ENCODE data around the gene SMPDL3A.

DNA sequence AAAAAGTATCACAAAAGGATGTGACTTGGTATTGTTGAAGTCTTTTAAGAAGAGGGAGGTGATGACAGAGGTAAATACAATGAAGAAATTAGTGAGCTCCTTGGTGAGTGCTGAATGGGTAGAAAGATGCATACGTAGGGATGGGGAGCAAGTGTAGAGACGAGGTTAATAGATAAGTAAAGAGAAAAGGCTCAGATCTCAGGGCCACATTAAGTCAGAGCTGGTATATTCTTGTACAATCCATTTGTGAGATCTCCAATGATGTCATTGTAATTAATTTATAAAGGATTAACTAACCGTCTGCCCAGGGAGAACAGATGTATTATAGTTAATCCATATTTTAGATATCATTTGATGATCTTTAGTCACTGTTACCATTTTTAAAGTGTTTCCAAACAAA is 43.4 kb downstream of the SMPDL3A start:
- no peak for TF ChIP-seq IRF2 (CRISPR knock-in tag; IDR thresholded peaks at IDR 0.05)
- TF ChIP-seq, protein P1, sequence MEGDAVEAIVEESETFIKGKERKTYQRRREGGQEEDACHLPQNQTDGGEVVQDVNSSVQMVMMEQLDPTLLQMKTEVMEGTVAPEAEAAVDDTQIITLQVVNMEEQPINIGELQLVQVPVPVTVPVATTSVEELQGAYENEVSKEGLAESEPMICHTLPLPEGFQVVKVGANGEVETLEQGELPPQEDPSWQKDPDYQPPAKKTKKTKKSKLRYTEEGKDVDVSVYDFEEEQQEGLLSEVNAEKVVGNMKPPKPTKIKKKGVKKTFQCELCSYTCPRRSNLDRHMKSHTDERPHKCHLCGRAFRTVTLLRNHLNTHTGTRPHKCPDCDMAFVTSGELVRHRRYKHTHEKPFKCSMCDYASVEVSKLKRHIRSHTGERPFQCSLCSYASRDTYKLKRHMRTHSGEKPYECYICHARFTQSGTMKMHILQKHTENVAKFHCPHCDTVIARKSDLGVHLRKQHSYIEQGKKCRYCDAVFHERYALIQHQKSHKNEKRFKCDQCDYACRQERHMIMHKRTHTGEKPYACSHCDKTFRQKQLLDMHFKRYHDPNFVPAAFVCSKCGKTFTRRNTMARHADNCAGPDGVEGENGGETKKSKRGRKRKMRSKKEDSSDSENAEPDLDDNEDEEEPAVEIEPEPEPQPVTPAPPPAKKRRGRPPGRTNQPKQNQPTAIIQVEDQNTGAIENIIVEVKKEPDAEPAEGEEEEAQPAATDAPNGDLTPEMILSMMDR (CRISPR knock-in tag; IDR thresholded peaks at IDR 0.05) = no peak
- TF ChIP-seq ZSCAN29 (CRISPR knock-in tag; conservative IDR thresholded peaks at IDR 0.05) = no peak
- TF ChIP-seq MLLT10 (CRISPR knock-in tag; IDR thresholded peaks at IDR 0.05) = no peak
- TF ChIP-seq ATRX (CRISPR knock-in tag; IDR thresholded peaks at IDR 0.05; ENCODE audit: borderline replicate concordance) = no peak
- TF ChIP-seq, protein P2, sequence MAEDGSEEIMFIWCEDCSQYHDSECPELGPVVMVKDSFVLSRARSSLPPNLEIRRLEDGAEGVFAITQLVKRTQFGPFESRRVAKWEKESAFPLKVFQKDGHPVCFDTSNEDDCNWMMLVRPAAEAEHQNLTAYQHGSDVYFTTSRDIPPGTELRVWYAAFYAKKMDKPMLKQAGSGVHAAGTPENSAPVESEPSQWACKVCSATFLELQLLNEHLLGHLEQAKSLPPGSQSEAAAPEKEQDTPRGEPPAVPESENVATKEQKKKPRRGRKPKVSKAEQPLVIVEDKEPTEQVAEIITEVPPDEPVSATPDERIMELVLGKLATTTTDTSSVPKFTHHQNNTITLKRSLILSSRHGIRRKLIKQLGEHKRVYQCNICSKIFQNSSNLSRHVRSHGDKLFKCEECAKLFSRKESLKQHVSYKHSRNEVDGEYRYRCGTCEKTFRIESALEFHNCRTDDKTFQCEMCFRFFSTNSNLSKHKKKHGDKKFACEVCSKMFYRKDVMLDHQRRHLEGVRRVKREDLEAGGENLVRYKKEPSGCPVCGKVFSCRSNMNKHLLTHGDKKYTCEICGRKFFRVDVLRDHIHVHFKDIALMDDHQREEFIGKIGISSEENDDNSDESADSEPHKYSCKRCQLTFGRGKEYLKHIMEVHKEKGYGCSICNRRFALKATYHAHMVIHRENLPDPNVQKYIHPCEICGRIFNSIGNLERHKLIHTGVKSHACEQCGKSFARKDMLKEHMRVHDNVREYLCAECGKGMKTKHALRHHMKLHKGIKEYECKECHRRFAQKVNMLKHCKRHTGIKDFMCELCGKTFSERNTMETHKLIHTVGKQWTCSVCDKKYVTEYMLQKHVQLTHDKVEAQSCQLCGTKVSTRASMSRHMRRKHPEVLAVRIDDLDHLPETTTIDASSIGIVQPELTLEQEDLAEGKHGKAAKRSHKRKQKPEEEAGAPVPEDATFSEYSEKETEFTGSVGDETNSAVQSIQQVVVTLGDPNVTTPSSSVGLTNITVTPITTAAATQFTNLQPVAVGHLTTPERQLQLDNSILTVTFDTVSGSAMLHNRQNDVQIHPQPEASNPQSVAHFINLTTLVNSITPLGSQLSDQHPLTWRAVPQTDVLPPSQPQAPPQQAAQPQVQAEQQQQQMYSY (CRISPR knock-in tag; IDR thresholded peaks at IDR 0.05) = no peak
- TF ChIP-seq RFX5 (IDR thresholded peaks at IDR 0.05; ENCODE audit: low read depth, low read length) = no peak
- no peak for TF ChIP-seq MYNN (CRISPR knock-in tag; IDR thresholded peaks at IDR 0.05; ENCODE audit: low read depth)
- TF ChIP-seq ZNF124 (CRISPR knock-in tag; IDR thresholded peaks at IDR 0.05) = no peak
